Epithelial cell of esophagus (primary cell): ENCODE data around the gene OR2M7.

ENCODE experiments used
- DNase-seq: peaks from one replicate; pipeline ENCODE4 v3.0.0; 2010; ENCODE audit warnings: low read depth
- H3K4me3 ChIP-seq: 2 replicates; pipeline ENCODE4 v1.5.1; 2011; ENCODE audit warnings: mild to moderate bottlenecking, low read length, control low read depth
- TF ChIP-seq, protein P1 (sequence below): IDR thresholded peaks from 2 replicates; pipeline ENCODE4 v1.5.1; 2011; ENCODE audit warnings: low read depth, mild to moderate bottlenecking, low read length, control low read depth, inconsistent platforms; ENCODE audit not compliant: insufficient read depth; ENCODE audit errors: missing control alignments

OR2M7 gene, protein sequence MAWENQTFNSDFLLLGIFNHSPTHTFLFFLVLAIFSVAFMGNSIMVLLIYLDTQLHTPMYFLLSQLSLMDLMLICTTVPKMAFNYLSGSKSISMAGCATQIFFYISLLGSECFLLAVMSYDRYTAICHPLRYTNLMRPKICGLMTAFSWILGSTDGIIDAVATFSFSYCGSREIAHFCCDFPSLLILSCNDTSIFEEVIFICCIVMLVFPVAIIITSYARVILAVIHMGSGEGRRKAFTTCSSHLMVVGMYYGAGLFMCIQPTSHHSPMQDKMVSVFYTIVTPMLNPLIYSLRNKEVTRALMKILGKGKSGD

DNA sequence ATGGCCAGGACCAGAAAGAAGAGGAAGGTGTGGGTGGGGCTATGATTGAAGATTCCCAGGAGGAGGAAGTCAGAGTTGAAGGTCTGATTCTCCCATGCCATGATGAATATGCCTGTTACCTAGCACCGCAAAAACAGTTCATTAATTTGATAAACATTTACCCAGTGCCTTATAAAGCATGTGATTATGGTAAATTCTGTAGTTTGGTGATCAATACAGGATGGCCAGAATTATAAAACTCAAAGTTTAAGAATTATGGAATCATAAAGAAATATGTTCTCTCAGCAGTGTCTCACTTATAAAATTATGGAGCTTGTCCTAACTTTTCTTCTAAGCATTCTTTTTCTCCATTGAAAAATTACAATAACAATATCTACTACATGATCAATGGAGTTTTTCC is at the start of gene OR2M7:
TSS of gene OR2M7 (minus strand) at position 101 of the 400 bp plus-strand sequence. CDS start at position 101, 0 bp downstream.
- H3K4me3 ChIP-seq = no peak within 1 kb of the TSS
- DNase-seq = no peak
- TF ChIP-seq, protein P1, sequence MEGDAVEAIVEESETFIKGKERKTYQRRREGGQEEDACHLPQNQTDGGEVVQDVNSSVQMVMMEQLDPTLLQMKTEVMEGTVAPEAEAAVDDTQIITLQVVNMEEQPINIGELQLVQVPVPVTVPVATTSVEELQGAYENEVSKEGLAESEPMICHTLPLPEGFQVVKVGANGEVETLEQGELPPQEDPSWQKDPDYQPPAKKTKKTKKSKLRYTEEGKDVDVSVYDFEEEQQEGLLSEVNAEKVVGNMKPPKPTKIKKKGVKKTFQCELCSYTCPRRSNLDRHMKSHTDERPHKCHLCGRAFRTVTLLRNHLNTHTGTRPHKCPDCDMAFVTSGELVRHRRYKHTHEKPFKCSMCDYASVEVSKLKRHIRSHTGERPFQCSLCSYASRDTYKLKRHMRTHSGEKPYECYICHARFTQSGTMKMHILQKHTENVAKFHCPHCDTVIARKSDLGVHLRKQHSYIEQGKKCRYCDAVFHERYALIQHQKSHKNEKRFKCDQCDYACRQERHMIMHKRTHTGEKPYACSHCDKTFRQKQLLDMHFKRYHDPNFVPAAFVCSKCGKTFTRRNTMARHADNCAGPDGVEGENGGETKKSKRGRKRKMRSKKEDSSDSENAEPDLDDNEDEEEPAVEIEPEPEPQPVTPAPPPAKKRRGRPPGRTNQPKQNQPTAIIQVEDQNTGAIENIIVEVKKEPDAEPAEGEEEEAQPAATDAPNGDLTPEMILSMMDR = no peak

DNA sequence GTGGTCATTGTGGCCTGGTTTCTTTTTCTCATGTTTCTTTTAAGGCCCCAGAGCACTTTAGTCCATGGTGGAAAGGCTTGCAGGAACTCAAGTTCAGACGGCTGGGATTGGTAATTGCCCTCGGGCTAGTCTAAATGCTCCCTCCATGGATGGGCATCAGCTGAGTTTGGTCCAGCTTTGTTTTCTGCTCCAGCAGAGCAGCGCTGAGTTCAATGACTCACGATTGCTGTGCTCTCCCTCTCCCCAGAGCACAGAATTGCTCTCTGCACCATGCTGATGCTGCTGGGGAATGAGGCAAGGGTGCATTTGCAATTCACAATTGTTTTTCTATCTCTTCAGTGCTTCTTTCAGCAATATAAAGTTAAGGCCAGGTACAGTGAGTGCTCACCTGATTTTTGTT is 49.4 kb upstream of the OR2M7 start:
- DNase-seq = no peak
- TF ChIP-seq, protein P1 = no peak
- no peak overlapping the region for H3K4me3 ChIP-seq

DNA sequence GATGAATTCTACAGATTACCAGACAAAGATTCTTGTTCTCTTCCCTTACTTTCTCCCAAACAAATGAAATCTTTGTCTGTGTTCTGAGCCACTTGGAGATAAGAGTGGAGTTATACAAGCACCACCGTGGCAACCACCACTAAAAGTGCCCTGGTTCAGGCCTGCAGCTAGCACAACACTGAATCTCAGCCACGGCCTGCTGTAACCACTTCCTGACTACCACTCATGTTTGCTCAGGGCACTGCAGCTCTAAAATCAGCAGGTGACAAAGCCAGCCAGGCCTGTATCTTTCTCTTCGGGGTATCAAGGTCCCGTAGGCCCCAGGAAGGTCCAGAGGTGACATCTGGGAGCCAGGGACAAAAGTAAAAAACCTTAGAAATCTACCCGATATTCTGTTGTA is 48.0 kb upstream of the OR2M7 start:
- DNase-seq = no peak
- H3K4me3 ChIP-seq = no peak overlapping the region
- TF ChIP-seq, protein P1 = no peak

DNA sequence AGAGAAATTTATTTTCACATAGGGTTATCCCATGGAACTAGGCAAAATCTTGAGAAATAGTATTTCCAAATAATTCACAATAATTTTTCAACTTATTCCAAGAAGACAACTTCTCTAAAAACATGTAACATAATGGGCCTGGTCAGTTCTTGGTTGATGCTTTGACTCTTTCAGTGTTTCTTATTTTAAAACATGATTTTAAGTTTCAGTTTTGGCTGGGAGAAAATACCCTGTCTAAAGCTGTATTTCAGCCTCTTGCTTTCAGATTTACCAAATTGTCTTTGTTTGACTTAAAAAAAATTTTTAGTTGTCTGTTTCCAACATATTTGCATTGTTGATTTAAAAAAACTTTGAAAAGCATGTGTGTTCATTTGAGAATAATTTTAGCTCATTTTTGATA is 42.2 kb upstream of the OR2M7 start:
- DNase-seq = no peak
- TF ChIP-seq, protein P1 = no peak
- H3K4me3 ChIP-seq = no peak overlapping the region

DNA sequence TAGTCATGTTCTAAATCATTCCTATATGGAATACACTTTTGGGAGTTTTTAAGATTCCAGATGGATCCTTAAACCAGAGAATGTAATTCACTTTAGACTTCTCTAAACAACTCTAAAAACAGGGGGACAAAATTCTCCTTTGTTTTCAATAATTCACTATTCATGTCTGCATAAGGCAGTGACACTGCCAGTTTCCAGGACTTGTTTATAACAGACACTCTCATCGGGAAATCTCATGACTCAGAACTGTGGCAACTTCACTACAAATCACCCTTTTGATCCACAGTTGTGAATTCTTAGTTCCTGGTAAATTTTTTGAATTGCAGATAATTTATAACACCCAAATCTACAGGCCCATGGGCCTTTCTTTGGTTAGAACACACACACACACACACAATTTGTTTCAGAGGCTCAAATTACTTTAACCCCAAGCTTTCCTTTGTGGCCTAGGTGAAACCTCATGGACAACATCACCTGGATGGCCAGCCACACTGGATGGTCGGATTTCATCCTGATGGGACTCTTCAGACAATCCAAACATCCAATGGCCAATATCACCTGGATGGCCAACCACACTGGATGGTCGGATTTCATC is 36.9 kb upstream of the OR2M7 start, which contains the start of gene OR2T4:
TSS of gene OR2T4 (plus strand) at position 545 of the 595 bp plus-strand sequence. CDS start at position 545, 0 bp downstream.
- TF ChIP-seq, protein P1 = no peak

DNA sequence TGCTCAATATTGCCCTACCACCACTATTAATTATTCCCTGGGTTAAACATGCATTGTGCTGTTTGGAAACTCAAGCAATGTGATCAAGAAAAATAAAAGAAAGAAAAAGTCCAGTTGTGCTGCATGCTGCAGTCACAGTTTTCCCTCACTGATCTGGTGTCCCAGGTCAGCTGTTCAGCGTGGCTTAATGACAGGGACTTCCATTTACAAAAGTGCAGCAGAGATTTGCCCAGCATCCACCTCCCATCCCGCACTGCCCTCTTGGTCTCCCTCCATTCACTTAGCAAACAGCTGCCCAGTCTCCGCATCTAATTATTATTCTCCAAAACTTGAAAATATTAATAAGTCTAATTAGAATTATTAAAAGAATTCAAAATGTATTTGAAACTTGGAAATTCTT is 35.0 kb upstream of the OR2M7 start:
- TF ChIP-seq, protein P1 = no peak
- DNase-seq = no peak
- H3K4me3 ChIP-seq = no peak overlapping the region

More for the DNA sequence above, 36.9 kb upstream of the OR2M7 start, which contains the start of gene OR2T4:
- no peak for DNase-seq
- no peak within 1 kb of the TSS for H3K4me3 ChIP-seq
